K562 (cell line): ENCODE data around the gene MAP3K4. TPM values are rescaled to one million over a fixed set of nuclear protein-coding genes. Genes with fewer than 3 reads are reported as not detected.

Experiments used
- EHMT2 ChIP-seq: fragments of 450-650 bp; IDR thresholded peaks from 2 replicates; pipeline ENCODE4 v1.6.1; 2018; ENCODE audit warnings: antibody characterized with exemption
- NFIC ChIP-seq: fragments of 450-650 bp; IDR thresholded peaks from 2 replicates; pipeline ENCODE4 v1.6.1; 2017; ENCODE audit warnings: mild to moderate bottlenecking, inconsistent platforms
- NFIX ChIP-seq: fragments of 250-450 bp; sonication (Bioruptor Pico); IDR thresholded peaks from 2 replicates; pipeline ENCODE4 v1.4.0; 2020; ENCODE audit warnings: low read depth, mild to moderate bottlenecking, moderate library complexity
- SAP30 ChIP-seq: fragments of 200-600 bp; sonication (generic); IDR thresholded peaks from 2 replicates; pipeline ENCODE4 v1.6.1; 2012; ENCODE audit warnings: borderline replicate concordance, low read depth, mild to moderate bottlenecking, moderate library complexity, low read length, control low read depth, inconsistent platforms; ENCODE audit not compliant: insufficient read depth, poor library complexity, severe bottlenecking
- polyA plus RNA-seq, 8 experiments: library from polyadenylated mRNA; depleted of rRNA in 4 of 8; stranded (reverse) in 5 of 8; unstranded in 3 of 8; fragments of >200 nt; fragmentation: Nextera tagmentation in 2 of 8; fragmentation: Illumina TruSeq in 1 of 8; extraction: Ambion mirVana in 2 of 8; extraction: Trizol in 1 of 8; gene quantifications; 2 replicates each; pipeline versions ENCODE4 v1.2.1 to v1.2.3, GENCODE V29; 2011 to 2014; ENCODE audit warnings: inconsistent platforms in 1 of 8, missing spikeins in 1 of 8
- total RNA-seq, 7 experiments: library from RNA; depleted of rRNA in 6 of 7; stranded (reverse); fragments of >200 nt in 6 of 7; fragmentation: Illumina TruSeq in 2 of 7; extraction: Trizol in 2 of 7; gene quantifications; 2 replicates each; pipeline versions ENCODE4 v1.2.1 to v1.2.3, GENCODE V29; 2011 to 2021; ENCODE audit warnings: low replicate concordance in 1 of 7
- TF ChIP-seq, protein P1 (sequence below), 2 experiments: IDR thresholded peaks; 2 replicates each; pipeline ENCODE4 v1.6.1; 2012; ENCODE audit warnings: improper control_type of control experiment in 2 of 2, low read depth in 2 of 2, low read length in 2 of 2, borderline replicate concordance in 1 of 2
- TF ChIP-seq, protein P2 (sequence below): fragments of 250-450 bp; sonication (Bioruptor Pico); IDR thresholded peaks from 2 replicates; pipeline ENCODE4 v1.9.0; 2021; ENCODE audit warnings: mild to moderate bottlenecking
- TF ChIP-seq, protein P3 (sequence below): fragments of 250-450 bp; sonication (Bioruptor Pico); IDR thresholded peaks from 2 replicates; pipeline ENCODE4 v1.4.0; 2020; ENCODE audit warnings: mild to moderate bottlenecking, moderate library complexity, borderline replicate concordance

The MAP3K4 gene
- total and polyA plus RNA-seq, 9 of the 15 experiments (the other 6 are each of a cell fraction or from before 2014, with no cell fraction given): 21.0 to 77.2 (median 48.9) TPM

DNA sequence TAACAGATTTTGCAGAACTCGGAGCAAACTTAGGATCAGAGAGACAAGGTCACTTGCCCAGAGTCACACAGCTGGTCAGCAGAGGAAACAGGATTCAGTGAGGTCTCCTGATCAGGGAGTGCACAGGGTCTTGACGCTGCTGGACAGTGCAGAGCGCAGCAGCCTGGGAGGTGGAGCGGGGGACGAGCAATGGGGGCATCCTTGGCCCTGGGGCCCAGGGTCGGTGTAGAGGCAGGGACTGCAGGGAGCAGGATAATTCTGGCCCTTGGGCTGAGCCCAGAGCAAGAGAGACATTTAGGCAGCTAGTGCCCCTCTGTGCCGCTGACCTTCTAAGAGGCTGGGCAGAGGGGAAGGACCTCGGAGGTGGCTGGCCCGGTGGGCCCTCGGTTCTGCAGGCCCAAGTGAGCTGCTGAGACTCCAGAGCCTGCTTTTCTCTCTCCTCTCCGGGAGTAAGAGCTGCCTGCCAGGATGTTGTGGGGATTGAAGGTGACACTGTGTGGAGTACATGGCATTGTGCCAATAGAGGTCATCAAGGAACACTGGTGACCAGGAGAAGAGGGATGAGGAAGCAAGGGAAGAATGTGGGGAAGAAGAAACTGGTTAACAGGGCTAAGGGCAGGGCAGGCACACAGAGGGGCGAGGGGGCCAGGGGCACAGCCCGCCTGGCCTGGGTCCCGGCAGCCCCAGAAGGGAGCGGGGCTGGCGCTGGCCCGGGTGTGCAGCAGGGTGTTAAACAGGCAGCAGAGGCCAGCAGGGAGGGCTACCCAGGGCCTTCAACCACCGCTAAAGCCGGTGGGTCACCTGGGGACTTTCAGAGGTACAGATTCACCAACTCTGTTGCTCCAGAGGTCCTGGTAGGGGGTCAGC, 160.3 kb downstream of the MAP3K4 start (continued):
- TF ChIP-seq, protein P1, sequence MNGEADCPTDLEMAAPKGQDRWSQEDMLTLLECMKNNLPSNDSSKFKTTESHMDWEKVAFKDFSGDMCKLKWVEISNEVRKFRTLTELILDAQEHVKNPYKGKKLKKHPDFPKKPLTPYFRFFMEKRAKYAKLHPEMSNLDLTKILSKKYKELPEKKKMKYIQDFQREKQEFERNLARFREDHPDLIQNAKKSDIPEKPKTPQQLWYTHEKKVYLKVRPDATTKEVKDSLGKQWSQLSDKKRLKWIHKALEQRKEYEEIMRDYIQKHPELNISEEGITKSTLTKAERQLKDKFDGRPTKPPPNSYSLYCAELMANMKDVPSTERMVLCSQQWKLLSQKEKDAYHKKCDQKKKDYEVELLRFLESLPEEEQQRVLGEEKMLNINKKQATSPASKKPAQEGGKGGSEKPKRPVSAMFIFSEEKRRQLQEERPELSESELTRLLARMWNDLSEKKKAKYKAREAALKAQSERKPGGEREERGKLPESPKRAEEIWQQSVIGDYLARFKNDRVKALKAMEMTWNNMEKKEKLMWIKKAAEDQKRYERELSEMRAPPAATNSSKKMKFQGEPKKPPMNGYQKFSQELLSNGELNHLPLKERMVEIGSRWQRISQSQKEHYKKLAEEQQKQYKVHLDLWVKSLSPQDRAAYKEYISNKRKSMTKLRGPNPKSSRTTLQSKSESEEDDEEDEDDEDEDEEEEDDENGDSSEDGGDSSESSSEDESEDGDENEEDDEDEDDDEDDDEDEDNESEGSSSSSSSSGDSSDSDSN (IDR thresholded peaks at IDR 0.05; ENCODE audit: borderline replicate concordance in 1 of 2, low read depth in 2 of 2, low read length in 2 of 2): no peak
- TF ChIP-seq, protein P2, sequence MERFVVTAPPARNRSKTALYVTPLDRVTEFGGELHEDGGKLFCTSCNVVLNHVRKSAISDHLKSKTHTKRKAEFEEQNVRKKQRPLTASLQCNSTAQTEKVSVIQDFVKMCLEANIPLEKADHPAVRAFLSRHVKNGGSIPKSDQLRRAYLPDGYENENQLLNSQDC (CRISPR knock-in tag): no peak
- TF ChIP-seq NFIX (CRISPR knock-in tag) (peak; percentile 43; the same call in 1 of the 2 replicates), NFIC (peak; percentile 95), EHMT2 (no peak), SAP30 (no peak)
- TF ChIP-seq, protein P3, sequence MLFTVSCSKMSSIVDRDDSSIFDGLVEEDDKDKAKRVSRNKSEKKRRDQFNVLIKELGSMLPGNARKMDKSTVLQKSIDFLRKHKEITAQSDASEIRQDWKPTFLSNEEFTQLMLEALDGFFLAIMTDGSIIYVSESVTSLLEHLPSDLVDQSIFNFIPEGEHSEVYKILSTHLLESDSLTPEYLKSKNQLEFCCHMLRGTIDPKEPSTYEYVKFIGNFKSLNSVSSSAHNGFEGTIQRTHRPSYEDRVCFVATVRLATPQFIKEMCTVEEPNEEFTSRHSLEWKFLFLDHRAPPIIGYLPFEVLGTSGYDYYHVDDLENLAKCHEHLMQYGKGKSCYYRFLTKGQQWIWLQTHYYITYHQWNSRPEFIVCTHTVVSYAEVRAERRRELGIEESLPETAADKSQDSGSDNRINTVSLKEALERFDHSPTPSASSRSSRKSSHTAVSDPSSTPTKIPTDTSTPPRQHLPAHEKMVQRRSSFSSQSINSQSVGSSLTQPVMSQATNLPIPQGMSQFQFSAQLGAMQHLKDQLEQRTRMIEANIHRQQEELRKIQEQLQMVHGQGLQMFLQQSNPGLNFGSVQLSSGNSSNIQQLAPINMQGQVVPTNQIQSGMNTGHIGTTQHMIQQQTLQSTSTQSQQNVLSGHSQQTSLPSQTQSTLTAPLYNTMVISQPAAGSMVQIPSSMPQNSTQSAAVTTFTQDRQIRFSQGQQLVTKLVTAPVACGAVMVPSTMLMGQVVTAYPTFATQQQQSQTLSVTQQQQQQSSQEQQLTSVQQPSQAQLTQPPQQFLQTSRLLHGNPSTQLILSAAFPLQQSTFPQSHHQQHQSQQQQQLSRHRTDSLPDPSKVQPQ (CRISPR knock-in tag): no peak
- TF ChIP-seq, all 486 proteins: peak for 4
